T-cell (primary cell): ENCODE data around the gene CCL27. TPM values are rescaled to one million over a fixed set of nuclear protein-coding genes. Genes with fewer than 3 reads are reported as not detected.
A peak's percentile ranks its signal among the peaks of the same experiment; 100 is the strongest.

Experiments
- ATAC-seq, 4 experiments: fragments of 200-7000 bp in 3 of 4; fragments of 150-1000 bp in 1 of 4; cut with Tn5 transposase; replicated peaks in 1 of 4; 1 replicate in 3 of 4; 2 replicates in 1 of 4; pipeline ENCODE4 v1.10.0; 2021; ENCODE audit warnings: moderate library complexity in 3 of 4, mild to moderate bottlenecking in 2 of 4, moderate number of reproducible peaks in 1 of 4
- CTCF ChIA-PET, 2 donors: fragments of 300-600 bp; sonication (Branson Sonifier 250); formaldehyde crosslinking; loops; one replicate each; lab custom pipeline; 2022; ENCODE audit warnings: antibody characterized with exemption in 2 of 2; lab: Charles Lee
- POLR2A ChIA-PET, 2 donors: fragments of 300-600 bp; sonication (Branson Sonifier 250); formaldehyde crosslinking; loops; one replicate each; lab custom pipeline; 2022; ENCODE audit warnings: antibody characterized with exemption in 2 of 2; lab: Charles Lee
- DNase-seq, 35 experiments: peaks; one replicate each; pipeline versions ENCODE4 v3.0.0 to v3.0.0-alpha.2; 2013 to 2023
- H3K27ac ChIP-seq: one replicate; pipeline ENCODE4 v1.5.1; 2013; ENCODE audit warnings: low read length
- H3K27me3 ChIP-seq, 2 experiments: replicated peaks in 1 of 2; 1 replicate in 1 of 2; 2 replicates in 1 of 2; pipeline versions ENCODE4 v1.6.1 to v1.7.0; 2013; ENCODE audit warnings: low read length in 1 of 2, mixed read lengths in 1 of 2; ENCODE audit not compliant: control insufficient read depth in 2 of 2, insufficient read depth in 2 of 2; ENCODE audit errors: extremely low read depth in 1 of 2
- H3K36me3 ChIP-seq, 2 donors: 1 replicate in 1 of 2; 2 replicates in 1 of 2; pipeline versions ENCODE4 v1.6.1 to v1.7.0; 2013; ENCODE audit warnings: low read length in 1 of 2; ENCODE audit not compliant: control insufficient read depth in 2 of 2, insufficient read depth in 1 of 2; ENCODE audit errors: extremely low read depth in 1 of 2
- H3K4me1 ChIP-seq, 2 experiments: 1 replicate in 1 of 2; 2 replicates in 1 of 2; pipeline versions ENCODE4 v1.6.1 to v1.7.0; 2013; ENCODE audit warnings: low read length in 2 of 2, mixed read lengths in 1 of 2; ENCODE audit not compliant: insufficient read depth in 2 of 2, control insufficient read depth in 1 of 2; ENCODE audit errors: extremely low read depth in 1 of 2
- H3K4me3 ChIP-seq, 2 donors: 1 replicate in 1 of 2; 2 replicates in 1 of 2; pipeline versions ENCODE4 v1.5.1 to v1.7.0; 2013; ENCODE audit warnings: mild to moderate bottlenecking in 2 of 2, low read length in 1 of 2, moderate library complexity in 1 of 2; ENCODE audit not compliant: control insufficient read depth in 1 of 2; ENCODE audit errors: extremely low read depth in 1 of 2
- H3K9me3 ChIP-seq: 2 replicates; pipeline ENCODE4 v1.7.0; 2013
- H3K27ac Mint-ChIP-seq, 2 donors: one replicate each; pipeline ENCODE4 v1.8.0; 2020 to 2021; ENCODE audit warnings: mild to moderate bottlenecking in 2 of 2, mixed read lengths in 2 of 2
- H3K27me3 Mint-ChIP-seq, 2 donors: one replicate each; pipeline ENCODE4 v1.8.0; 2021 to 2022; ENCODE audit warnings: mixed read lengths in 2 of 2
- H3K36me3 Mint-ChIP-seq: one replicate; pipeline ENCODE4 v1.8.0; 2021; ENCODE audit warnings: mixed read lengths
- H3K4me1 Mint-ChIP-seq, 3 donors: one replicate each; pipeline ENCODE4 v1.8.0; 2020 to 2022; ENCODE audit warnings: mixed read lengths in 3 of 3, mild to moderate bottlenecking in 1 of 3
- H3K4me3 Mint-ChIP-seq, 3 donors: one replicate each; pipeline ENCODE4 v1.8.0; 2020 to 2022; ENCODE audit warnings: mild to moderate bottlenecking in 3 of 3, mixed read lengths in 3 of 3, moderate library complexity in 3 of 3
- H3K9me3 Mint-ChIP-seq, 3 donors: one replicate each; pipeline ENCODE4 v1.8.0; 2020 to 2022; ENCODE audit warnings: mixed read lengths in 3 of 3
- WGBS: methylation state at CpG from one replicate; pipeline ENCODE4 v1.1.5; 2013; ENCODE audit warnings: missing lambda C conversion rate; ENCODE audit not compliant: insufficient coverage; 5-methylcytosine and 5-hydroxymethylcytosine counted together
- total RNA-seq, 35 experiments: library from RNA in 6 of 35; stranded (reverse) in 6 of 35; fragments of 120-200 nt in 1 of 35; gene quantifications; one replicate each; pipeline versions ENCODE4 v1.2.1 to v1.2.4 and lab custom pipeline; 2013 to 2026

CCL27 gene
- total RNA-seq, 5 donors from 2014 or later (not counting 1 experiment from before 2014, with no cell fraction given) = not detected

DNA sequence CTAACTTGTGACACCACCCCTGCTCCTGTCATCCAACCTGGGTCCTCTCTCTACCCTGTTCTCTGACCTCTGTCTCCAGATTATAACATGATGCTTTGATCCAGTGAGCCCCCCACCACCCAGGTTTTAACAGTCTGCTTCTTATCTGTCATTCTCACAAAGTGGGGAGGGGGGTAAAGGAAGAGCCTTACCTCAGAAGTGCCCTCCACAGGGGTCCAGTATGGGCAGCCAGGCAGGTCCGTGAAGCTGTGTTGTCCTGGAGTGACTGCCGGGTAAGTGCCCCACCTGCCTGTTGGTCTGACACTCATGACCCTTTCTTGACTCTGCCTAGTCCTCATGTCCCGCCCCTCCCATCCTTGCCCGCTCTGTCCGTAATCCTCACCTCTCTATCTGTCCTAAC lies 7.1 kb downstream of the CCL27 start:
- ATAC-seq (no peak), DNase-seq (no peak)
- CTCF ChIA-PET = interaction anchor here in 1 of 2 donors (0.7 kb wide), 1 partner anchor 416 kb away, joined by 5 read pairs; no protein-coding TSS in a partner anchor
- peaks cover 15 to 37% (median 31%) of the 10 kb centered on the region in 3 donors for H3K4me1 Mint-ChIP-seq
- Histone ChIP-seq H3K4me3 (no peak overlapping the region), H3K27ac (no peak overlapping the region), H3K9me3 (no peaks in the 10 kb centered on the region), H3K27me3 (no peaks in the 10 kb centered on the region), H3K4me1 (peaks cover 3 to 20% of the 10 kb centered on the region in 2 experiments), H3K36me3 (peaks cover 8 to 25% of the 10 kb centered on the region in 2 donors)
- H3K27ac Mint-ChIP-seq = peak overlapping the region in 1 of 2 donors; percentile 21
- no peaks in the 10 kb centered on the region for H3K9me3 Mint-ChIP-seq
- H3K27me3 Mint-ChIP-seq = no peaks in the 10 kb centered on the region
- H3K4me3 Mint-ChIP-seq = no peak overlapping the region
- peaks cover 7% of the 10 kb centered on the region for H3K36me3 Mint-ChIP-seq
- WGBS = 95% methylated on average over 5 of the region's 5 CpGs
- POLR2A ChIA-PET = no interaction called here

- ChIA-PET CTCF (interaction anchor here in 1 of 2 donors (0.6 to 0.7 kb wide), 2 partner anchors 14 to 417 kb away, joined by 4 to 5 read pairs; no protein-coding TSS in a partner anchor), POLR2A (interaction anchor here in 1 of 2 donors (0.6 kb wide), 1 partner anchor 32 kb away, joined by 10 read pairs; no protein-coding TSS in a partner anchor)
- H3K27ac Mint-ChIP-seq = peak overlapping the region in 1 of 2 donors; percentile 3
- Histone ChIP-seq H3K27me3 (no peaks in the 10 kb centered on the region), H3K9me3 (no peaks in the 10 kb centered on the region), H3K4me1 (peaks cover 3 to 20% of the 10 kb centered on the region in 2 experiments), H3K27ac (no peak overlapping the region), H3K4me3 (no peak overlapping the region), H3K36me3 (peaks cover under 1 to 26% of the 10 kb centered on the region in 2 donors)
- no peaks in the 10 kb centered on the region for H3K9me3 Mint-ChIP-seq
- H3K4me3 Mint-ChIP-seq = no peak overlapping the region
- H3K36me3 Mint-ChIP-seq = peaks cover 10% of the 10 kb centered on the region
- 90% methylated on average over 2 of the region's 11 CpGs for WGBS
- ATAC-seq = no peak
- peaks cover 15 to 39% (median 34%) of the 10 kb centered on the region in 3 donors for H3K4me1 Mint-ChIP-seq
- H3K27me3 Mint-ChIP-seq = no peaks in the 10 kb centered on the region
- DNase-seq = no peak
These were observed 8.0 kb downstream of the CCL27 start for GRCh38 chr9:34654323-34655051.

DNA sequence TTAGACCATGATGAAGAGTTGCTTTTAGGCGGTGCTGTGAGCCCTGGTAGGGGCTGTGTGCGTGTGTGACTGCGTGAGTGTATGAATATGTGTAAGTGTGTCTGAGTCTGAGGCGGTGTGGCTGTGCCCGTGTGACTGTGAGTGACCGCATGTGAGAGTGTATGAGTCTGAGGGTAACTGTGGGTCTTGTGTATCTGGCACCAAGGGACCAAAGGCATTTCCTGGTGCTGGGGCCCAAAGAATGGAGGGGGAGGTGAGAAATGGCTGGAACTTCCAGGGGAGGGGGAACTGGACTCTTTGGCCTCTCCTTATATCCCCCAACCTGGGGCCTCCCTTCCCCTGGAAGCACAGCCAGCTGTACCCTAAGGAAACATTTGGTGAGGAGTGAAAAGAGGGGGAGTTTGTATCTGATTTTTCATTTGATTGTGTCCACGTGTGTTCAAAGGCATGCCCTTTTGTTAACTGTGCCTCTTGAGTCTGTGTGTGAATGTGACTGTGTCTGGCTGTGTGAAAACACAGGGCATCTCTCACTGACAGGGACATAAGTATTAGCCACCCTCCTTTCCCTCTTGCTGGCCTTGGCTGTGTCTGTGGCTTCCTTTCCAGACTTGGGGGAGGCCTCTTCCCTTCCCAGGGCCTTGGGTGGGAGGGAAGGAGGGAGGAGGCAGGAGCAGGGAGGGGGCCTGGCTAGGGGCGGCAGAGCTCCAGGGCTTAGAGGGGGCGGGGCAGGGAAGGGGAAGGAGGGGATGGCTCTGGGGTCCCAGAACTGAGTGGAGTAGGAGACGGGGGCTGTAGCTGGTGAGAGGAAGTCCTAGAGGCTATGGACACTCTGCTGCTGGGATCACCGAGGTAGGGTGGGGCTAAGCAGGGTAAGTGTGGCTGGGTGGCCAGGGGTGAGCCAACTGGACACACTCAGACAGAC lies 9.0 kb downstream of the CCL27 start:
- Mint-ChIP-seq H3K4me1 (peaks cover 23 to 48% (median 45%) of the 10 kb centered on the region in 3 donors), H3K9me3 (no peaks in the 10 kb centered on the region), H3K4me3 (no peak overlapping the region), H3K27me3 (no peaks in the 10 kb centered on the region), H3K27ac (peak overlapping the region; percentile 17 to 50), H3K36me3 (peaks cover 17% of the 10 kb centered on the region)
- DNase-seq = no peak
- no peak overlapping the region for H3K4me3 ChIP-seq
- H3K27me3 ChIP-seq = no peaks in the 10 kb centered on the region
- no peak overlapping the region for H3K27ac ChIP-seq
- peaks cover 0 to 34% of the 10 kb centered on the region in 2 donors for H3K36me3 ChIP-seq
- no peak for ATAC-seq
- WGBS = 75% methylated on average over 10 of the region's 11 CpGs
- CTCF ChIA-PET = interaction anchor here in 1 of 2 donors (1.3 kb wide), 1 partner anchor 20 kb away, joined by 4 read pairs; no protein-coding TSS in a partner anchor
- no peaks in the 10 kb centered on the region for H3K9me3 ChIP-seq
- POLR2A ChIA-PET = interaction anchor here in 1 of 2 donors (0.6 kb wide), 1 partner anchor 31 kb away, joined by 10 read pairs; no protein-coding TSS in a partner anchor
- peaks cover 4 to 26% of the 10 kb centered on the region in 2 experiments for H3K4me1 ChIP-seq

GRCh38 chr9:34652602-34653000 lies 9.9 kb downstream of the CCL27 start:
- Mint-ChIP-seq H3K9me3 (no peaks in the 10 kb centered on the region), H3K36me3 (peaks cover 25% of the 10 kb centered on the region), H3K4me1 (peaks cover 31 to 56% (median 53%) of the 10 kb centered on the region in 3 donors), H3K4me3 (no peak overlapping the region), H3K27ac (peak overlapping the region; percentile 17 to 68), H3K27me3 (no peaks in the 10 kb centered on the region)
- H3K4me1 ChIP-seq = peaks cover 5 to 34% of the 10 kb centered on the region in 2 experiments
- POLR2A ChIA-PET = no interaction called here
- DNase-seq (no peak), ATAC-seq (no peak)
- no peaks in the 10 kb centered on the region for H3K9me3 ChIP-seq
- peaks cover 0 to 42% of the 10 kb centered on the region in 2 donors for H3K36me3 ChIP-seq
- no peaks in the 10 kb centered on the region for H3K27me3 ChIP-seq
- 84% methylated on average over 2 of the region's 5 CpGs for WGBS
- H3K4me3 ChIP-seq = no peak overlapping the region
- no peak overlapping the region for H3K27ac ChIP-seq
- CTCF ChIA-PET = interaction anchor here in 1 of 2 donors (1.3 kb wide), 1 partner anchor 19 kb away, joined by 4 read pairs; no protein-coding TSS in a partner anchor

DNA sequence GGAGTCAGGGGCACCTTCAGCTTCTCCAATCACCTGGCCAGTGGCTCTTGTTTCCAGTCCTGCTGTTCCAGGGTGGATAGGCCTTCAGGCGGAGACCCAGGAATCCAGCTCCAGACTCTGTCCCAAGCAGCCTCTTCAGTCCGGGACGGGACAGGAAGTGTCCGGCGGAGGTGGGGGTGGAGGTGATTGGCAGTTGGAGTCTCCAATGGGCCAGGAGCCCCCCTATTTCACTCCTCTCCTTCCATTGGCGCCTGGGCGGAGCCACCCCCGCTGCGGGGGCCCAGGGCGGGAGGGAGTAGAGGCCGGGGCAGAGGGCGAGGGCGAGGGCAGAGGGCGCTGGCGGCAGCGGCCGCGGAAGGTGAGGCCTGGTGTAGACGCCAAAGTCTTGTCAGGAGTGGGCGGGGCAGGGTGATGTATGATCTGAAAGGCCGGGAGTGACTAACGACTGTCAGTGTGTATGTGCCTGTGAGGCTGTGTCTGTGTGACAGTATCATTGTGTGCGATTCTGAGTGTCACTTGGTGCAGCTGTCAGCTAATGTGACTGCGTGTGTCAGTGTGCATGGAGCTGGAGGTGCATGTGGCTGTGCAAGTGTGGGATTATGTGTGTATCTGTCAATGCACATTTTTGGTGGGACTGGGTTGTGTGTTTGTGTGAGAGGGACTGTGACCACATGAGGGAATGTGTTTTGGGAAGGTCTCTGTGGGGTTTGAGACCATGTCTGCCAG lies 10.4 kb downstream of the CCL27 start, which contains the start of gene IL11RA:
IL11RA (plus strand) TSS at position 310 of the 726 bp plus-strand sequence. CDS start 3,033 bp downstream, outside the sequence.
- CTCF ChIA-PET = interaction anchor here in 1 of 2 donors (1.3 kb wide), 1 partner anchor 18 kb away, joined by 4 read pairs; no protein-coding TSS in a partner anchor
- ATAC-seq = peak; percentile 38 to 58 (median 45)

More for the DNA sequence above, 10.4 kb downstream of the CCL27 start, which contains the start of gene IL11RA:
- Histone ChIP-seq H3K27ac (no peak within 1 kb of the TSS), H3K4me3 (no peak within 1 kb of the TSS), H3K9me3 (no peaks in the 10 kb centered on the region), H3K27me3 (no peaks in the 10 kb centered on the region), H3K4me1 (peaks cover 10 to 40% of the 10 kb centered on the region in 2 experiments), H3K36me3 (peaks cover 0 to 45% of the 10 kb centered on the region in 2 donors)
- Mint-ChIP-seq H3K9me3 (no peaks in the 10 kb centered on the region), H3K27ac (peak within 1 kb of the TSS; percentile 17 to 68), H3K4me3 (no peak within 1 kb of the TSS), H3K36me3 (peaks cover 25% of the 10 kb centered on the region), H3K4me1 (peaks cover 36 to 62% (median 59%) of the 10 kb centered on the region in 3 donors), H3K27me3 (no peaks in the 10 kb centered on the region)
- DNase-seq = peak in 6 of 35 experiments; percentile 21 to 43 (median 31)
- POLR2A ChIA-PET = no interaction called here
- 47% methylated on average over 13 of the region's 24 CpGs for WGBS
